ENCODE results near the gene MRPS17.

MRPS17 gene

DNA sequence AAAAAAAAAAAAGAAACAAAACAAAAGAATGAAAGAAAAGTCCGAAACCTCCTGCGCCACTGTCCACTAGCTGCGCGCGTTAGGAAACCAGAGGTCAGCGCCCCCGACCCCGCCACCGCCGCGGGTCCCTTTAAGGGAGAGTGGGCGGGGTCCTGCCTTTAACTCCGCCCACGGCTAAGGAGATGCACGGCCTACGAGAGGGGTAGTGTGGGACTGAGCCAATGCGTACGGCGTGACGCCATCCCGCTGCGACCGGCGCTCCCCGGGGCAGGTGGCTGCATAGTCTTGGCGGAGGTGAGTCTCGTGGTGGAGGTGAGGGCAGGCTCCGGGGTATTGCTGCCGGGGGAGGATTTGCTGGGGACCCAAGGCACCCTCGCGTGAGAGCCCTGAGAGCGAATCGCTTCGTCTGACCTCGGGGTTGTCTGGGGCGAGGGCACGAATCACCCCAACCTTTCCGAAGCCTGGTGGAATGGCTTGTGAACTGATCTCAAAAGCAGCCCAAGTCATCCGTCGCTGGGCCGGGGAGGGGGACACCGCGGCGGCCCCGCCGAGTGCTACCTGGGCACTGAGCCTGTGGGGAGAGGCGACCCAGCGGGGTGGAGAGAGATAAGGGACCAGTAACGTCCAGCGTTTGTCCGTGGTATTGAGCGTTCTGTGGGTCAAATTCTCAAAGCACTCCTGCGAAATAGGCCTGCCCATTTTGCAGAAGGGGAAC lies at the start of gene MRPS17:
TSS of gene MRPS17 (plus strand) at position 241 of the 715 bp plus-strand sequence. CDS start 1,319 bp downstream, outside the sequence.
- TF ChIP-seq ZNF70 (CRISPR knock-in tag; IDR thresholded peaks at IDR 0.05) = no peak
- TF ChIP-seq SNAI2 (CRISPR knock-in tag; IDR thresholded peaks at IDR 0.05) = 0 out of 2 replicates have a peak, but pooled peaks have one; percentile 53
- TF ChIP-seq ZNF8 (CRISPR knock-in tag; IDR thresholded peaks at IDR 0.05) = no peak
- no peak for TF ChIP-seq ISL1 (CRISPR knock-in tag; IDR thresholded peaks at IDR 0.05)
- TF ChIP-seq, protein P1, sequence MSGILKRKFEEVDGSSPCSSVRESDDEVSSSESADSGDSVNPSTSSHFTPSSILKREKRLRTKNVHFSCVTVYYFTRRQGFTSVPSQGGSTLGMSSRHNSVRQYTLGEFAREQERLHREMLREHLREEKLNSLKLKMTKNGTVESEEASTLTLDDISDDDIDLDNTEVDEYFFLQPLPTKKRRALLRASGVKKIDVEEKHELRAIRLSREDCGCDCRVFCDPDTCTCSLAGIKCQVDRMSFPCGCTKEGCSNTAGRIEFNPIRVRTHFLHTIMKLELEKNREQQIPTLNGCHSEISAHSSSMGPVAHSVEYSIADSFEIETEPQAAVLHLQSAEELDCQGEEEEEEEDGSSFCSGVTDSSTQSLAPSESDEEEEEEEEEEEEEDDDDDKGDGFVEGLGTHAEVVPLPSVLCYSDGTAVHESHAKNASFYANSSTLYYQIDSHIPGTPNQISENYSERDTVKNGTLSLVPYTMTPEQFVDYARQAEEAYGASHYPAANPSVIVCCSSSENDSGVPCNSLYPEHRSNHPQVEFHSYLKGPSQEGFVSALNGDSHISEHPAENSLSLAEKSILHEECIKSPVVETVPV (CRISPR knock-in tag; IDR thresholded peaks at IDR 0.05) = no peak
- TF ChIP-seq ESRRG (CRISPR knock-in tag; IDR thresholded peaks at IDR 0.05) = no peak
- TF ChIP-seq BACH2 (CRISPR knock-in tag; IDR thresholded peaks at IDR 0.05; ENCODE audit: borderline replicate concordance) = no peak
- TF ChIP-seq, protein P2, sequence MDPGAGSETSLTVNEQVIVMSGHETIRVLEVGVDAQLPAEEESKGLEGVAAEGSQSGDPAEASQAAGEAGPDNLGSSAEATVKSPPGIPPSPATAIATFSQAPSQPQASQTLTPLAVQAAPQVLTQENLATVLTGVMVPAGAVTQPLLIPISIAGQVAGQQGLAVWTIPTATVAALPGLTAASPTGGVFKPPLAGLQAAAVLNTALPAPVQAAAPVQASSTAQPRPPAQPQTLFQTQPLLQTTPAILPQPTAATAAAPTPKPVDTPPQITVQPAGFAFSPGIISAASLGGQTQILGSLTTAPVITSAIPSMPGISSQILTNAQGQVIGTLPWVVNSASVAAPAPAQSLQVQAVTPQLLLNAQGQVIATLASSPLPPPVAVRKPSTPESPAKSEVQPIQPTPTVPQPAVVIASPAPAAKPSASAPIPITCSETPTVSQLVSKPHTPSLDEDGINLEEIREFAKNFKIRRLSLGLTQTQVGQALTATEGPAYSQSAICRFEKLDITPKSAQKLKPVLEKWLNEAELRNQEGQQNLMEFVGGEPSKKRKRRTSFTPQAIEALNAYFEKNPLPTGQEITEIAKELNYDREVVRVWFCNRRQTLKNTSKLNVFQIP (CRISPR knock-in tag; IDR thresholded peaks at IDR 0.05; ENCODE audit: borderline replicate concordance, low read depth) = no peak
- no peak for TF ChIP-seq CSDC2 (CRISPR knock-in tag; IDR thresholded peaks at IDR 0.05)
- 0 out of 2 replicates have a peak, but pooled peaks have one; percentile 20 for TF ChIP-seq ZFP3 (CRISPR knock-in tag; IDR thresholded peaks at IDR 0.05)
- no peak for TF ChIP-seq ZC3H10 (CRISPR knock-in tag; IDR thresholded peaks at IDR 0.05)
- TF ChIP-seq, protein P3, sequence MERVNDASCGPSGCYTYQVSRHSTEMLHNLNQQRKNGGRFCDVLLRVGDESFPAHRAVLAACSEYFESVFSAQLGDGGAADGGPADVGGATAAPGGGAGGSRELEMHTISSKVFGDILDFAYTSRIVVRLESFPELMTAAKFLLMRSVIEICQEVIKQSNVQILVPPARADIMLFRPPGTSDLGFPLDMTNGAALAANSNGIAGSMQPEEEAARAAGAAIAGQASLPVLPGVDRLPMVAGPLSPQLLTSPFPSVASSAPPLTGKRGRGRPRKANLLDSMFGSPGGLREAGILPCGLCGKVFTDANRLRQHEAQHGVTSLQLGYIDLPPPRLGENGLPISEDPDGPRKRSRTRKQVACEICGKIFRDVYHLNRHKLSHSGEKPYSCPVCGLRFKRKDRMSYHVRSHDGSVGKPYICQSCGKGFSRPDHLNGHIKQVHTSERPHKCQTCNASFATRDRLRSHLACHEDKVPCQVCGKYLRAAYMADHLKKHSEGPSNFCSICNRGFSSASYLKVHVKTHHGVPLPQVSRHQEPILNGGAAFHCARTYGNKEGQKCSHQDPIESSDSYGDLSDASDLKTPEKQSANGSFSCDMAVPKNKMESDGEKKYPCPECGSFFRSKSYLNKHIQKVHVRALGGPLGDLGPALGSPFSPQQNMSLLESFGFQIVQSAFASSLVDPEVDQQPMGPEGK (CRISPR knock-in tag; IDR thresholded peaks at IDR 0.05; ENCODE audit: borderline replicate concordance) = 0 out of 2 replicates have a peak, but pooled peaks have one; percentile 12
- TF ChIP-seq OSR1 (CRISPR knock-in tag; IDR thresholded peaks at IDR 0.05) = no peak
- peak; percentile 41; the same call in 1 of the 2 replicates for TF ChIP-seq TCF4 (CRISPR knock-in tag; IDR thresholded peaks at IDR 0.05; ENCODE audit: borderline replicate concordance)
- TF ChIP-seq GLIS3 (CRISPR knock-in tag; IDR thresholded peaks at IDR 0.05) = no peak
- no peak for TF ChIP-seq RARB (CRISPR knock-in tag; IDR thresholded peaks at IDR 0.05)
- TF ChIP-seq ARNTL (CRISPR knock-in tag; IDR thresholded peaks at IDR 0.05; ENCODE audit: borderline replicate concordance, low read depth) = no peak
- TF ChIP-seq ZNF565 (CRISPR knock-in tag; conservative IDR thresholded peaks at IDR 0.05; ENCODE audit: low read depth) = no peak
- no peak for TF ChIP-seq TOX (CRISPR knock-in tag; IDR thresholded peaks at IDR 0.05; ENCODE audit: borderline replicate concordance)
- no peak for TF ChIP-seq PPARA (CRISPR knock-in tag; IDR thresholded peaks at IDR 0.05; ENCODE audit: borderline replicate concordance)
- TF ChIP-seq, protein P4, sequence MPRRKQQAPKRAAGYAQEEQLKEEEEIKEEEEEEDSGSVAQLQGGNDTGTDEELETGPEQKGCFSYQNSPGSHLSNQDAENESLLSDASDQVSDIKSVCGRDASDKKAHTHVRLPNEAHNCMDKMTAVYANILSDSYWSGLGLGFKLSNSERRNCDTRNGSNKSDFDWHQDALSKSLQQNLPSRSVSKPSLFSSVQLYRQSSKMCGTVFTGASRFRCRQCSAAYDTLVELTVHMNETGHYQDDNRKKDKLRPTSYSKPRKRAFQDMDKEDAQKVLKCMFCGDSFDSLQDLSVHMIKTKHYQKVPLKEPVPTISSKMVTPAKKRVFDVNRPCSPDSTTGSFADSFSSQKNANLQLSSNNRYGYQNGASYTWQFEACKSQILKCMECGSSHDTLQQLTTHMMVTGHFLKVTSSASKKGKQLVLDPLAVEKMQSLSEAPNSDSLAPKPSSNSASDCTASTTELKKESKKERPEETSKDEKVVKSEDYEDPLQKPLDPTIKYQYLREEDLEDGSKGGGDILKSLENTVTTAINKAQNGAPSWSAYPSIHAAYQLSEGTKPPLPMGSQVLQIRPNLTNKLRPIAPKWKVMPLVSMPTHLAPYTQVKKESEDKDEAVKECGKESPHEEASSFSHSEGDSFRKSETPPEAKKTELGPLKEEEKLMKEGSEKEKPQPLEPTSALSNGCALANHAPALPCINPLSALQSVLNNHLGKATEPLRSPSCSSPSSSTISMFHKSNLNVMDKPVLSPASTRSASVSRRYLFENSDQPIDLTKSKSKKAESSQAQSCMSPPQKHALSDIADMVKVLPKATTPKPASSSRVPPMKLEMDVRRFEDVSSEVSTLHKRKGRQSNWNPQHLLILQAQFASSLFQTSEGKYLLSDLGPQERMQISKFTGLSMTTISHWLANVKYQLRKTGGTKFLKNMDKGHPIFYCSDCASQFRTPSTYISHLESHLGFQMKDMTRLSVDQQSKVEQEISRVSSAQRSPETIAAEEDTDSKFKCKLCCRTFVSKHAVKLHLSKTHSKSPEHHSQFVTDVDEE (CRISPR knock-in tag; IDR thresholded peaks at IDR 0.05) = no peak
- no peak for TF ChIP-seq ZFP30 (CRISPR knock-in tag; IDR thresholded peaks at IDR 0.05)
- TF ChIP-seq, protein P5, sequence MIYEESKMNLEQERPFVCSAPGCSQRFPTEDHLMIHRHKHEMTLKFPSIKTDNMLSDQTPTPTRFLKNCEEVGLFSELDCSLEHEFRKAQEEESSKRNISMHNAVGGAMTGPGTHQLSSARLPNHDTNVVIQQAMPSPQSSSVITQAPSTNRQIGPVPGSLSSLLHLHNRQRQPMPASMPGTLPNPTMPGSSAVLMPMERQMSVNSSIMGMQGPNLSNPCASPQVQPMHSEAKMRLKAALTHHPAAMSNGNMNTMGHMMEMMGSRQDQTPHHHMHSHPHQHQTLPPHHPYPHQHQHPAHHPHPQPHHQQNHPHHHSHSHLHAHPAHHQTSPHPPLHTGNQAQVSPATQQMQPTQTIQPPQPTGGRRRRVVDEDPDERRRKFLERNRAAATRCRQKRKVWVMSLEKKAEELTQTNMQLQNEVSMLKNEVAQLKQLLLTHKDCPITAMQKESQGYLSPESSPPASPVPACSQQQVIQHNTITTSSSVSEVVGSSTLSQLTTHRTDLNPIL (CRISPR knock-in tag; IDR thresholded peaks at IDR 0.05; ENCODE audit: low read depth) = no peak
- ATAC-seq = peak; percentile 100
